Uterus (tissue), 4 donors: Measurements from ENCODE around the gene ICAM5. TPM values are rescaled to one million over a fixed set of nuclear protein-coding genes. Genes with fewer than 3 reads are reported as not detected.

ENCODE experiments used
- DNase-seq, 2 donors: peaks; one replicate each; pipeline ENCODE4 v3.0.0-alpha.2; 2019 to 2020
- H3K27ac ChIP-seq, 2 donors: fragments of 200-600 bp; sonication (generic); 1 replicate in 1 of 2; 2 replicates in 1 of 2; pipeline ENCODE4 v1.5.1; 2016 to 2018
- H3K27me3 ChIP-seq, 2 donors: fragments of 200-600 bp; sonication (generic); one replicate each; pipeline ENCODE4 v1.5.1; 2018 to 2019; ENCODE audit warnings: control low read depth in 1 of 2
- H3K36me3 ChIP-seq, 2 donors: fragments of 200-600 bp; sonication (generic); one replicate each; pipeline ENCODE4 v1.5.1; 2019; ENCODE audit warnings: control low read depth in 1 of 2
- H3K4me1 ChIP-seq, 2 donors: fragments of 200-600 bp; sonication (generic); one replicate each; pipeline ENCODE4 v1.5.1; 2018 to 2019; ENCODE audit warnings: control low read depth in 1 of 2
- H3K4me3 ChIP-seq, 2 donors: fragments of 200-600 bp; sonication (generic); 1 replicate in 1 of 2; 2 replicates in 1 of 2; pipeline ENCODE4 v1.5.1; 2018 to 2019; ENCODE audit warnings: mild to moderate bottlenecking in 1 of 2
- H3K9me3 ChIP-seq, 2 donors: fragments of 200-600 bp; sonication (generic); one replicate each; pipeline ENCODE4 v1.5.1; 2019; ENCODE audit warnings: control low read depth in 1 of 2
- CTCF ChIP-seq, 4 experiments: fragments of 200-600 bp in 2 of 4; fragments of 450-650 bp in 2 of 4; sonication (generic) in 2 of 4; IDR thresholded peaks; one replicate each; pipeline ENCODE4 v1.5.1; 2016 to 2019; ENCODE audit warnings: antibody characterized with exemption in 4 of 4, mild to moderate bottlenecking in 2 of 4, moderate library complexity in 1 of 4
- POLR2A ChIP-seq, 2 donors: fragments of 450-650 bp; IDR thresholded peaks; one replicate each; pipeline ENCODE4 v1.6.1; 2016; ENCODE audit warnings: antibody characterized with exemption in 2 of 2, mild to moderate bottlenecking in 1 of 2, moderate library complexity in 1 of 2
- intact Hi-C: fragments of 100-400 bp; cut with DNase I; formaldehyde crosslinking; loops from one replicate; pipeline ENCODE4 v1.15.1; 2023; ENCODE audit warnings: low total_unique reads
- total RNA-seq, 4 donors: library from RNA; depleted of rRNA in 3 of 4; stranded (reverse); fragments of >200 nt in 3 of 4; gene quantifications; one replicate each; pipeline versions ENCODE4 v1.1.0 to v1.2.4, GENCODE V29; 2014 to 2023
- donor health status: DM: yes; HTN: yes; CAD: no.

Gene ICAM5
- total RNA-seq, 4 donors from 2014 or later: 0.07 to 0.88 (median 0.29) TPM; not detected in 1

- Histone ChIP-seq H3K27me3 (peaks cover 0 to 8% of the 10 kb centered on the region in 2 donors), H3K9me3 (no peaks in the 10 kb centered on the region), H3K36me3 (no peaks in the 10 kb centered on the region), H3K4me3 (no peak overlapping the region), H3K4me1 (no peaks in the 10 kb centered on the region), H3K27ac (no peak overlapping the region)
- TF ChIP-seq POLR2A (IDR thresholded peaks at IDR 0.05) (no peak), CTCF (IDR thresholded peaks at IDR 0.05) (no peak)
- no peak for DNase-seq
- intact Hi-C loops: no loop called here
These were observed 23.0 kb upstream of the ICAM5 start for GRCh38 chr19:10266706-10267105.

DNA sequence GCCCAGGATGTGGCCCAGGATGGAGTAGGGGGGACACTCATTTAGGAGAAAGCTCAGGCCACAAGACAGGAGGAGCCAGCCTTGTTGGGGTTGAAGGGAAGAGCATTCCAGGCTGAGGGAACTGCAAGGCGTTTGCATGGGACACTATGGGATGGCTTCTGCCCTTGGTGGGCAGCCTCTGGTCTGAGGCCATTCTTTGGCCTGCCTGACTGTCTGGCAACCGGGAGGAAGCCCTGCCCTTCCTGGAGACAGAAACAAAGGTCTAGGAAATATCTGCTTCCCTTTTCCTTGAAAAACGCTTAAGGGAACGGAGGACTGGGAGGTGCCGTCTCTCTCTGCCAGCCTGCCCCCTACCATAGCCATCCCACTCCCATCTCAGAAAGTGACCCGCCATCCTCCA is 21.7 kb upstream of the ICAM5 start:
- peaks cover 0 to 8% of the 10 kb centered on the region in 2 donors for H3K27me3 ChIP-seq
- H3K36me3 ChIP-seq: no peaks in the 10 kb centered on the region
- peak overlapping the region; percentile 42 to 56 for H3K27ac ChIP-seq
- no peak for DNase-seq
- no peaks in the 10 kb centered on the region for H3K9me3 ChIP-seq
- TF ChIP-seq POLR2A (IDR thresholded peaks at IDR 0.05) (no peak), CTCF (IDR thresholded peaks at IDR 0.05) (no peak)
- intact Hi-C loops: loop anchor here (2.0 kb wide), 1 partner anchor 121 kb away; no protein-coding TSS in a partner anchor
- H3K4me3 ChIP-seq: no peak overlapping the region
- no peaks in the 10 kb centered on the region for H3K4me1 ChIP-seq

DNA sequence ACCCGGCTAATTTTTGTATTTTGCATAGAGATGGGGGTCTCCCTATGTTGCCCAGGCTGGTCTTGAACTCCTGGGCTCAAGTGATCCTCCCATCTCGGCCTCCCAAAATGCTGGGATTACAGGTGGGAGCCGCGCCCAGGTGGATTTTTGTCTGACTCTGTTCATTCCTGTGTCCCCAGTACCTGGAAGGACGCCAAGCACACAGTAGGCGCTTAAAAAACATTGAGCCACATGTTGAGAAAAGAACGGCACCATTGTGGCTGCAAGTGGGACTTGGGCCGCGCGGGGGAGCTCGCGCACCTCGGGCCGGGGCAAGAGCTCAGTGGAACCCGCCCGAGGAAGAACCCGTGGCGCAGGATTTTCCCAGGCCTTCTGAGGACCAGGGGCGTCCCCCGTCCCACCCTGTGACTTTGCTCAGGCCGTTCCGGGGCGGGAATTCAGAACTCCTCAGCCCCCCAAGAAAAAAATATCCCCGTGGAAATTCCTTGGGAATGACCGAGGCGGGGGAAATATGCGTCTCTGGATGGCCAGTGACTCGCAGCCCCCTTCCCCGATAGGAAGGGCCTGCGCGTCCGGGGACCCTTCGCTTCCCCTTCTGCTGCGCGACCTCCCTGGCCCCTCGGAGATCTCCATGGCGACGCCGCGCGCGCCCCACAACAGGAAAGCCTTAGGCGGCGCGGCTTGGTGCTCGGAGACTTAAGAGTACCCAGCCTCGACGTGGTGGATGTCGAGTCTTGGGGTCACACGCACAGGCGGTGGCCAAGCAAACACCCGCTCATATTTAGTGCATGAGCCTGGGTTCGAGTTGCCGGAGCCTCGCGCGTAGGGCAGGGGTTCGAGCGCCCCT is 20.2 kb upstream of the ICAM5 start:
- Histone ChIP-seq H3K4me1 (no peaks in the 10 kb centered on the region), H3K27ac (peak overlapping the region; percentile 67 to 71), H3K36me3 (no peaks in the 10 kb centered on the region), H3K9me3 (no peaks in the 10 kb centered on the region), H3K4me3 (peak overlapping the region; percentile 11 to 31), H3K27me3 (peaks cover 0 to 8% of the 10 kb centered on the region in 2 donors)
- peak in 1 of 2 donors; percentile 7 for TF ChIP-seq POLR2A (IDR thresholded peaks at IDR 0.05)
- peak; percentile 91 to 96 (median 95) for TF ChIP-seq CTCF (IDR thresholded peaks at IDR 0.05)
- intact Hi-C loops: loop anchor here (2.0 kb wide), 1 partner anchor 119 kb away; no protein-coding TSS in a partner anchor
- peak; percentile 82 to 84 for DNase-seq

- H3K4me3 ChIP-seq: peak overlapping the region; percentile 11 to 31
These were observed 19.6 kb upstream of the ICAM5 start for GRCh38 chr19:10270180-10270615.

More at GRCh38 chr19:10270180-10270615, 19.6 kb upstream of the ICAM5 start:
- peak; percentile 40 to 47 for DNase-seq
- TF ChIP-seq POLR2A (IDR thresholded peaks at IDR 0.05): no peak
- no peak for TF ChIP-seq CTCF (IDR thresholded peaks at IDR 0.05)
- Histone ChIP-seq H3K36me3 (no peaks in the 10 kb centered on the region), H3K9me3 (no peaks in the 10 kb centered on the region), H3K27me3 (peaks cover 0 to 8% of the 10 kb centered on the region in 2 donors), H3K27ac (peak overlapping the region; percentile 67 to 71), H3K4me1 (no peaks in the 10 kb centered on the region)
- intact Hi-C loops: no loop called here
